ENCODE results near the gene MRPL37.

MRPL37 gene

DNA sequence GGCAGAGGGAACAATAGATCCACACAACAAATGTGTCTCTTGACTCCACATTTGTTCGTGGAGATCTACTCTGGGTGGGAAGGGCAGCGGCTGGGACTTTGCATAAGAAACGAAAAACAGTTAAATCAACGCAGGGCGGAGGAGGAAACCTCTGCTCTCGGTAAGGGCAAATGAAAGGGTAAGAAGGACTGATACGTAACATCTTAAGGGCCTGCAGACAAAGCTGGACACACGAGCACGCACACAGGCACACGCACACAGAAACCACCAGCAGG, 57.3 kb downstream of the MRPL37 start:
- in situ Hi-C loops (cut with MboI; ENCODE audit: low pct_unique_long_range_greater_than_20kb, low sequenced_read_pairs, unreplicated experiment): no loop called here
- DNase-seq (ENCODE audit: low spot score): no peak
- TF ChIP-seq, protein P1, sequence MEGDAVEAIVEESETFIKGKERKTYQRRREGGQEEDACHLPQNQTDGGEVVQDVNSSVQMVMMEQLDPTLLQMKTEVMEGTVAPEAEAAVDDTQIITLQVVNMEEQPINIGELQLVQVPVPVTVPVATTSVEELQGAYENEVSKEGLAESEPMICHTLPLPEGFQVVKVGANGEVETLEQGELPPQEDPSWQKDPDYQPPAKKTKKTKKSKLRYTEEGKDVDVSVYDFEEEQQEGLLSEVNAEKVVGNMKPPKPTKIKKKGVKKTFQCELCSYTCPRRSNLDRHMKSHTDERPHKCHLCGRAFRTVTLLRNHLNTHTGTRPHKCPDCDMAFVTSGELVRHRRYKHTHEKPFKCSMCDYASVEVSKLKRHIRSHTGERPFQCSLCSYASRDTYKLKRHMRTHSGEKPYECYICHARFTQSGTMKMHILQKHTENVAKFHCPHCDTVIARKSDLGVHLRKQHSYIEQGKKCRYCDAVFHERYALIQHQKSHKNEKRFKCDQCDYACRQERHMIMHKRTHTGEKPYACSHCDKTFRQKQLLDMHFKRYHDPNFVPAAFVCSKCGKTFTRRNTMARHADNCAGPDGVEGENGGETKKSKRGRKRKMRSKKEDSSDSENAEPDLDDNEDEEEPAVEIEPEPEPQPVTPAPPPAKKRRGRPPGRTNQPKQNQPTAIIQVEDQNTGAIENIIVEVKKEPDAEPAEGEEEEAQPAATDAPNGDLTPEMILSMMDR (IDR thresholded peaks at IDR 0.05; ENCODE audit: extremely low read depth, insufficient read depth, missing control alignments): no peak

DNA sequence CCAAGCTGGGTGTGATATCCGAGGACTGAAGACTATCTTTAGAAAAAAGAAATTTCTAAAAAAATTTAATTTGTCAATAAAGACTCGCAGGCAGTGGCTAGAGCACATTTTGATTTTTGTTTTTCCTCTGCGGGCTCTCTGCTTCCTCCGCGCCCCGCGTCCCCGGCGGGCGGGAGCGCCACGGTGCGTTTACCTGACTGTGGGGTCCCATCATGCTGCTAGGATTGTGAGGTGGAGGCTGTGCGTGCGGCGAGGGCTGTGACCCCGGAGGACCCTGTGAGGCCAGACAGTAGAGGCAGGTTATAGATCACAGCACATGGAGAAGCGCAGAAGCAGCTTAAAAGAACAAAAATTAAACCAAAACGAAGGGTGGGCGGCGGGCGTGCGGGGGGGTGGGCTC, 57.9 kb downstream of the MRPL37 start:
- TF ChIP-seq, protein P1 (IDR thresholded peaks at IDR 0.05; ENCODE audit: extremely low read depth, insufficient read depth, missing control alignments): no peak
- in situ Hi-C loops (cut with MboI; ENCODE audit: low pct_unique_long_range_greater_than_20kb, low sequenced_read_pairs, unreplicated experiment): no loop called here
- no peak for DNase-seq (ENCODE audit: low spot score)

DNA sequence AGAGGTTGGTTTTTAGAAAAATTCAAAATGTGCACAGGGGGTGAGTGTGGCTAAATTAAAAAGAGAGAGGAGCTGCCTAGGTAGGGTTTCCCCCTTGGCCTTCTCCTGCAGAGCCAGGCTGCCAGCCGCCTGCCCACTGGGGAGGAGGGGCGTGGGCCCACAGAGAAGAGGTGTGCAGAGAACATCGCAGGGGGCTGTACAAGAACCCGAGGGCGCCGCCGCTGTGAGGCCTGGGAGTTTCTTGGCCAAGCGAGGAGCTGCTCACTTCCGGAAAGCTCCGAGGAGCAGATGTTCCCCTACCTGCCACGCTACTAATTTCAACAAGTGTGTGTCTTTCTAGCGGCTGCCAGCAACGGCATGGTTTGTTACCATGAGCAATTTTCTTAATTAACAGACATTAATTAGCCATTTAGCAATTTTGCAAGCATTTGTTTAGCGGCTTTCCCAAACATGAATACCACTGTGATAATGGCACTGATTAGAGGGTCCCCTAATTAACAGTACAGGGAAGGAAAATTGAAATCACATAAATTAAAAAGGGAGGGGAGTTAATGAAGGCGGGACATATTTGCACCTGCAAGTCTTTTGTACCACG, 59.7 kb downstream of the MRPL37 start:
- DNase-seq (ENCODE audit: low spot score): no peak
- in situ Hi-C loops (cut with MboI; ENCODE audit: low pct_unique_long_range_greater_than_20kb, low sequenced_read_pairs, unreplicated experiment): no loop called here
- TF ChIP-seq, protein P1 (IDR thresholded peaks at IDR 0.05; ENCODE audit: extremely low read depth, insufficient read depth, missing control alignments): no peak

DNA sequence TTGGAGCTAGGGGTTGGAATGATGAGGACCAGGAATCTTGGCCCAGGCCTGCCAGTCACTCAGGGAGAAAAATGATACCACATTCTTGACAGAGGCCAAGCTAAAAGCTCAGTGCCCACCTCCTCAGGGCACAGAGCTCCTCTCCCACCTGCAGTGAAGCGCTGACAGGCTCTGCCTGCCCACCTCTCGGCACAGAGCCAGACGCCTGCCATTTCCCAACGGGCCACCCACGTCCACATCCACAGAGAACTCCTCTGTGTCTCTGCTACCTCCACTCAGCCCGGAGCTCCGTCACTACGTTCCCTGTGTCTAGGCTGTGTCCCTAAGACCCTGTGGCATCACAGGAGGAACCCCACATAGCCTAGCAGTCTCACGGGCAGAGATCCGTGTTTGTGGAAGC, 60.8 kb downstream of the MRPL37 start:
- in situ Hi-C loops (cut with MboI; ENCODE audit: low pct_unique_long_range_greater_than_20kb, low sequenced_read_pairs, unreplicated experiment): no loop called here
- no peak for DNase-seq (ENCODE audit: low spot score)
- TF ChIP-seq, protein P1 (IDR thresholded peaks at IDR 0.05; ENCODE audit: extremely low read depth, insufficient read depth, missing control alignments): no peak

DNA sequence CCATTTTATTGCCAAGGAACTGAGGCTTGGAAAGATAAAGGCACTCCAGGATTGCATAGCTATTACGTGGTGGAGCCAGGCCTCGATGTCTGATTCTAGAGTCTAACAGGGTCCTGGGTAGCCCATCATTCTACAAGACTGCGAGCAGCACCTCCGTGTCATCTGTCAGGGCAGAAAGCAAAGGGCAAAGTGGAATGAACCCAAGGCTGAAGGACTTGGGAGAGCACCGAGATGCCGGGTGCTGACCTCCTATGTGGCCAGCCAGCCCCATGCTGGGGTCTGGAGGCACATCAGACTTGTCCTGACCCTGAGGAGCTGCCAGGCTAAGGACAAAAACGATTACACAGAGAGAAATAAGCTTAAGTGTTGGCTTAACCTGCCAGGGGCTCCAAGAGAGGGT, 62.3 kb downstream of the MRPL37 start:
- in situ Hi-C loops (cut with MboI; ENCODE audit: low pct_unique_long_range_greater_than_20kb, low sequenced_read_pairs, unreplicated experiment): no loop called here
- DNase-seq (ENCODE audit: low spot score): no peak
- TF ChIP-seq, protein P1 (IDR thresholded peaks at IDR 0.05; ENCODE audit: extremely low read depth, insufficient read depth, missing control alignments): no peak

DNA sequence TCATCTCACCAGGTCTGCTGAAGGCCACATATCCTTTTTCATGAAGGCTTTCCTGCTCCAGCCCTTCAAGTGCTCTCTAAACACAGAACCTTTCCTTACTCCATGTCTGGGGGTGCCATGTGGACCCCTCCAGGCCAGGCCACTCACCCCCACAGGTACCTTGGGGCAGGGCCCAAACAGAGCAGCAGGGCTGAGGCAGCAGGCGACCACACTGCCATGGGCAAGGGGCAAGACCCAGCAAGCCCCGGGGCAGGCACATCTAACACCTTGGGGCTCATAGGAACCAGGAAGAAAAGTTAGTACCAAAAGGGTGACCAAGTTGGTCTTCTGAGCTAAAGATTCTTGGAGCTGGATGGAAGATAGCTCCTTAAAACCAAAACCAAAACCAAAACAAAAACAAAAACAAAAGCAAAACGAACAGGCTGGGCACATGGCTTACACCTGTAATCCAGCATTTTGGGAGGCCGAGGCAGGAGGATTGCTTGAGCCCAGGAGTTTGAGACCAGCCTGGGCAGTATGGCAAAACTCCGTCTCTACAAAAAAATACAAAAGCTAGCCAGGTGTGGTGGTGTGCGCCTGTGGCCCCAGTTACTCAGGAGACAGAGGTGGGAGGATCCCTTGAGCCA, 63.7 kb downstream of the MRPL37 start:
- DNase-seq (ENCODE audit: low spot score): no peak
- in situ Hi-C loops (cut with MboI; ENCODE audit: low pct_unique_long_range_greater_than_20kb, low sequenced_read_pairs, unreplicated experiment): no loop called here
- TF ChIP-seq, protein P1 (IDR thresholded peaks at IDR 0.05; ENCODE audit: extremely low read depth, insufficient read depth, missing control alignments): no peak

All from GM13977 (cell line).